Activated CD8-positive, alpha-beta memory T cell treated with anti-CD3 and anti-CD28 coated beads, Interleukin-2, amount 50 U/mL, for 24 hours (primary cell): Measurements from ENCODE around the gene BTAF1.
"Not testable (repeated sequence)": the region's sequence is repeated elsewhere in the genome, so short reads cannot be mapped to it uniquely, and the experiment has no call there.

Source experiments
- DNase-seq: peaks from one replicate; pipeline ENCODE4 v3.0.0-alpha.2; 2020; ENCODE audit errors: extremely low read depth

Gene BTAF1

GRCh38 chr10:91978585-91978984 is 55.0 kb downstream of the BTAF1 start:
- DNase-seq: no peak

- DNase-seq: no peak
Observed at GRCh38 chr10:91980319-91980718, 56.7 kb downstream of the BTAF1 start.

GRCh38 chr10:91983416-91983815 is 59.8 kb downstream of the BTAF1 start:
- no peak for DNase-seq

GRCh38 chr10:91987397-91988037 is 63.9 kb downstream of the BTAF1 start:
- no peak for DNase-seq

GRCh38 chr10:91992031-91992430 is 68.5 kb downstream of the BTAF1 start:
- DNase-seq: no peak

- no peak for DNase-seq
Observed at GRCh38 chr10:91996266-91996665, 72.7 kb downstream of the BTAF1 start.

GRCh38 chr10:92001581-92001980 is 78.0 kb downstream of the BTAF1 start:
- no peak for DNase-seq

- DNase-seq: no peak
Observed at GRCh38 chr10:92001995-92002394, 78.4 kb downstream of the BTAF1 start.

- DNase-seq: no peak
Observed at GRCh38 chr10:92003258-92003657, 79.7 kb downstream of the BTAF1 start.

GRCh38 chr10:92005978-92006377 is 82.4 kb downstream of the BTAF1 start:
- no peak for DNase-seq

GRCh38 chr10:92009445-92009844 is 85.9 kb downstream of the BTAF1 start:
- DNase-seq: no peak

- DNase-seq: no peak
Observed at GRCh38 chr10:92010047-92010735, 86.6 kb downstream of the BTAF1 start.

GRCh38 chr10:92011560-92012214 is 88.1 kb downstream of the BTAF1 start:
- DNase-seq: no peak

- no peak for DNase-seq
Observed at GRCh38 chr10:92014620-92015019, 91.0 kb downstream of the BTAF1 start.

GRCh38 chr10:92024700-92025099 is 101.1 kb downstream of the BTAF1 start:
- DNase-seq: no peak

GRCh38 chr10:92025340-92025739 is 101.8 kb downstream of the BTAF1 start:
- not testable (repeated sequence) for DNase-seq

GRCh38 chr10:92027141-92027540 is 103.6 kb downstream of the BTAF1 start:
- no peak for DNase-seq

- DNase-seq: no peak
Observed at GRCh38 chr10:92031580-92031979, 108.0 kb downstream of the BTAF1 start.

- DNase-seq: not testable (repeated sequence)
Observed at GRCh38 chr10:92033070-92033469, 109.5 kb downstream of the BTAF1 start.

- no peak for DNase-seq
Observed at GRCh38 chr10:92038949-92039348, 115.4 kb downstream of the BTAF1 start.

- DNase-seq: no peak
Observed at GRCh38 chr10:92042541-92042940, 119.0 kb downstream of the BTAF1 start.

GRCh38 chr10:92045641-92046106 is 122.1 kb downstream of the BTAF1 start:
- DNase-seq: no peak

GRCh38 chr10:92047215-92047614 is 123.6 kb downstream of the BTAF1 start:
- DNase-seq: no peak
